H1 (cell line): ENCODE measurements around the gene EYA4. TPM values are rescaled to one million over a fixed set of nuclear protein-coding genes. Genes with fewer than 3 reads are reported as not detected.

Source experiments
- CHD2 ChIP-seq: IDR thresholded peaks from 2 replicates; pipeline ENCODE4 v1.6.1; 2012; ENCODE audit warnings: low read length, improper control_type of control experiment
- polyA plus RNA-seq, 7 experiments: library from polyadenylated mRNA; depleted of rRNA in 3 of 7; stranded (reverse) in 5 of 7; unstranded in 2 of 7; fragments of >200 nt in 5 of 7; fragments of 200-250 nt in 2 of 7; gene quantifications; 1 replicate in 5 of 7; 2 replicates in 1 of 7; 4 replicates in 1 of 7; pipeline versions ENCODE4 v1.2.1 to v1.2.3, GENCODE V29; 2011 to 2013; ENCODE audit warnings: missing spikeins in 2 of 7, mixed read lengths in 2 of 7
- total RNA-seq: library from RNA; stranded (reverse); fragmentation: NEBNext Ultra II Directional; extraction: Animal tissue kit (Norgen Biotek cat#: 25700); gene quantifications from 2 replicates; pipeline ENCODE4 v1.2.1, GENCODE V29; 2021

The EYA4 gene
- total and polyA plus RNA-seq, 2 of the 8 experiments (the other 6 are each of a cell fraction or from before 2014, with no cell fraction given) = 0.06 to 0.17 TPM

- TF ChIP-seq CHD2 = no peak
Measured at GRCh38 chr6:133245007-133245406, 3.9 kb downstream of the EYA4 start (continued).
